Measurements from ENCODE around the gene BTF3L4.

BTF3L4 gene

GRCh38 chr1:52055066-52055865, 829 bp upstream of the BTF3L4 start, which contains the start of gene TXNDC12:
TSS of gene TXNDC12 (minus strand) at chr1:52055191. CDS start at chr1:52055096, 95 bp downstream.
- H3K4me3 ChIP-seq (ENCODE audit: control insufficient read depth in 1 of 7, extremely low read depth in 1 of 7, insufficient read depth in 4 of 7, low read depth in 2 of 7, low read length in 6 of 7) = peak within 1 kb of the TSS; percentile 90 to 100 (median 97)
- no peaks in the 10 kb centered on the region for H3K27me3 ChIP-seq (replicated peaks in 2 of 5; ENCODE audit: control insufficient read depth in 4 of 5, insufficient read depth in 5 of 5, low read length in 4 of 5)
- CTCF ChIA-PET = interaction anchor here (1.4 kb wide), 1 partner anchor 19 kb away, joined by 3 read pairs; no protein-coding TSS in a partner anchor
- H3K36me3 ChIP-seq (ENCODE audit: control insufficient read depth in 4 of 4, insufficient read depth in 4 of 4, low read length in 3 of 4) = peaks cover 9 to 20% (median 14%) of the 10 kb centered on the region in 4 experiments
- 0% methylated on average over 29 of the region's 45 CpGs for WGBS (ENCODE audit: insufficient coverage)
- H3K4me1 ChIP-seq (ENCODE audit: control extremely low read depth in 1 of 4, control insufficient read depth in 4 of 4, insufficient read depth in 4 of 4, low read length in 3 of 4) = peaks cover 16 to 35% (median 22%) of the 10 kb centered on the region in 4 experiments
- peak within 1 kb of the TSS; percentile 80 to 90 for H3K27ac ChIP-seq (ENCODE audit: insufficient read depth in 1 of 2, low read depth in 1 of 2, low read length in 2 of 2, poor library complexity in 1 of 2, severe bottlenecking in 2 of 2)
- POLR2A ChIA-PET = interaction anchor here (0.6 to 1.2 kb wide), 3 partner anchors 11 to 40 kb away, joined by 3 to 4 read pairs (median 4); no protein-coding TSS in a partner anchor
- no peaks in the 10 kb centered on the region for H3K9me3 ChIP-seq (ENCODE audit: control extremely low read depth in 1 of 5, control insufficient read depth in 4 of 5, insufficient read depth in 2 of 5, low read depth in 1 of 5, low read length in 4 of 5)
- DNase-seq = peak; percentile 74 to 80 (median 76)

GRCh38 chr1:52055866-52056162, 281 bp upstream of the BTF3L4 start:
- H3K4me3 ChIP-seq (ENCODE audit: control insufficient read depth in 1 of 7, extremely low read depth in 1 of 7, insufficient read depth in 4 of 7, low read depth in 2 of 7, low read length in 6 of 7) = peak overlapping the region; percentile 90 to 100 (median 97)
- H3K27ac ChIP-seq (ENCODE audit: insufficient read depth in 1 of 2, low read depth in 1 of 2, low read length in 2 of 2, poor library complexity in 1 of 2, severe bottlenecking in 2 of 2) = peak overlapping the region; percentile 80 to 90
- H3K27me3 ChIP-seq (replicated peaks in 2 of 5; ENCODE audit: control insufficient read depth in 4 of 5, insufficient read depth in 5 of 5, low read length in 4 of 5) = no peaks in the 10 kb centered on the region
- 0% methylated on average over 9 of the region's 12 CpGs for WGBS (ENCODE audit: insufficient coverage)
- H3K4me1 ChIP-seq (ENCODE audit: control extremely low read depth in 1 of 4, control insufficient read depth in 4 of 4, insufficient read depth in 4 of 4, low read length in 3 of 4) = peaks cover 16 to 35% (median 22%) of the 10 kb centered on the region in 4 experiments
- H3K36me3 ChIP-seq (ENCODE audit: control insufficient read depth in 4 of 4, insufficient read depth in 4 of 4, low read length in 3 of 4) = peaks cover 11 to 21% (median 18%) of the 10 kb centered on the region in 4 experiments
- no peaks in the 10 kb centered on the region for H3K9me3 ChIP-seq (ENCODE audit: control extremely low read depth in 1 of 5, control insufficient read depth in 4 of 5, insufficient read depth in 2 of 5, low read depth in 1 of 5, low read length in 4 of 5)
- ChIA-PET POLR2A (interaction anchor here (0.6 to 1.4 kb wide), 4 partner anchors 10 to 39 kb away, joined by 3 to 4 read pairs (median 4); no protein-coding TSS in a partner anchor), CTCF (interaction anchor here (1.4 kb wide), 1 partner anchor 19 kb away, joined by 3 read pairs; no protein-coding TSS in a partner anchor)
- no peak for DNase-seq

- H3K27me3 ChIP-seq (replicated peaks in 2 of 5; ENCODE audit: control insufficient read depth in 4 of 5, insufficient read depth in 5 of 5, low read length in 4 of 5) = no peaks in the 10 kb centered on the region
- ChIA-PET POLR2A (interaction anchor here (1.4 kb wide), 1 partner anchor 8 kb away, joined by 3 read pairs; no protein-coding TSS in a partner anchor), CTCF (no interaction called here)
- peak overlapping the region; percentile 86 to 100 (median 96) for H3K4me3 ChIP-seq (ENCODE audit: control insufficient read depth in 1 of 7, extremely low read depth in 1 of 7, insufficient read depth in 4 of 7, low read depth in 2 of 7, low read length in 6 of 7)
- peaks cover 16 to 35% (median 22%) of the 10 kb centered on the region in 4 experiments for H3K4me1 ChIP-seq (ENCODE audit: control extremely low read depth in 1 of 4, control insufficient read depth in 4 of 4, insufficient read depth in 4 of 4, low read length in 3 of 4)
- peaks cover 9 to 22% (median 18%) of the 10 kb centered on the region in 4 experiments for H3K36me3 ChIP-seq (ENCODE audit: control insufficient read depth in 4 of 4, insufficient read depth in 4 of 4, low read length in 3 of 4)
- 0% methylated on average over 1 of the region's 4 CpGs for WGBS (ENCODE audit: insufficient coverage)
- peak overlapping the region; percentile 53 to 90 for H3K27ac ChIP-seq (ENCODE audit: insufficient read depth in 1 of 2, low read depth in 1 of 2, low read length in 2 of 2, poor library complexity in 1 of 2, severe bottlenecking in 2 of 2)
- H3K9me3 ChIP-seq (ENCODE audit: control extremely low read depth in 1 of 5, control insufficient read depth in 4 of 5, insufficient read depth in 2 of 5, low read depth in 1 of 5, low read length in 4 of 5) = no peaks in the 10 kb centered on the region
- DNase-seq = no peak
Observed at GRCh38 chr1:52056937-52057231, 789 bp downstream of the BTF3L4 start.

GRCh38 chr1:52057255-52057654, 1.2 kb downstream of the BTF3L4 start:
- Histone ChIP-seq H3K27me3 (replicated peaks in 2 of 5; ENCODE audit: control insufficient read depth in 4 of 5, insufficient read depth in 5 of 5, low read length in 4 of 5) (no peaks in the 10 kb centered on the region), H3K27ac (ENCODE audit: insufficient read depth in 1 of 2, low read depth in 1 of 2, low read length in 2 of 2, poor library complexity in 1 of 2, severe bottlenecking in 2 of 2) (peak overlapping the region in 1 of 2 experiments; percentile 90), H3K4me1 (ENCODE audit: control extremely low read depth in 1 of 4, control insufficient read depth in 4 of 4, insufficient read depth in 4 of 4, low read length in 3 of 4) (peaks cover 16 to 35% (median 22%) of the 10 kb centered on the region in 4 experiments), H3K36me3 (ENCODE audit: control insufficient read depth in 4 of 4, insufficient read depth in 4 of 4, low read length in 3 of 4) (peaks cover 9 to 19% (median 15%) of the 10 kb centered on the region in 4 experiments), H3K4me3 (ENCODE audit: control insufficient read depth in 1 of 7, extremely low read depth in 1 of 7, insufficient read depth in 4 of 7, low read depth in 2 of 7, low read length in 6 of 7) (peak overlapping the region in 6 of 7 experiments; percentile 86 to 100 (median 96)), H3K9me3 (ENCODE audit: control extremely low read depth in 1 of 5, control insufficient read depth in 4 of 5, insufficient read depth in 2 of 5, low read depth in 1 of 5, low read length in 4 of 5) (no peaks in the 10 kb centered on the region)
- CTCF ChIA-PET = no interaction called here
- POLR2A ChIA-PET = interaction anchor here (1.4 kb wide), 1 partner anchor 8 kb away, joined by 3 read pairs; no protein-coding TSS in a partner anchor
- DNase-seq = peak in 2 of 3 donors; percentile 7 to 28
- no CpG with 5 or more reads among the region's 1 CpG for WGBS (ENCODE audit: insufficient coverage)

DNA sequence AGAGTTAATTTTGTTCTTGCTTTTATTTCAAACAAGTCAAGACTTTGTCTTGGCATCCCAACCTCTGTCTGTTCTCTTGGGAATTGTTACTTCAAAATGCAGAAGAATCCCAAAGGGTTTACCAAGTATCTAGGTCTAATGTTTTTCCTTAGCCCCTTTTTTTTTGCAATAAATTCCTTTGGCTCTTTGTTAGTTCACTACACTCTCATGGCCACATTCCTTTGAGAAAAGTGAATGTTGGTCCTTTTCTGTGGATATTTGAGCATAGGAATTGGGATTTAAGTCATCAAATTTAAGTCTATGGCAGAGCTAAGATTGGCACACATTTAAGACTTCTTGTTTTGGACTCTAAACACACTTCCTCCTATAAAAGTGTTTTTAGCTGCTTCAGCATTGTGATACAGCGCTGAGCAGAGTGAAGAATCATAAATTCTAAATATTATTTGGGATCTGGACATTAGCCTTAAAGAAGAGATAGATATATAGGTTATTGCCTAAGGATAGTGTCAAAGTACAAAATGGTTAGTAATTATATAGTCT, 1.9 kb downstream of the BTF3L4 start:
- Histone ChIP-seq H3K36me3 (ENCODE audit: control insufficient read depth in 4 of 4, insufficient read depth in 4 of 4, low read length in 3 of 4) (peaks cover 9 to 23% (median 16%) of the 10 kb centered on the region in 4 experiments), H3K27me3 (replicated peaks in 2 of 5; ENCODE audit: control insufficient read depth in 4 of 5, insufficient read depth in 5 of 5, low read length in 4 of 5) (no peaks in the 10 kb centered on the region), H3K4me1 (ENCODE audit: control extremely low read depth in 1 of 4, control insufficient read depth in 4 of 4, insufficient read depth in 4 of 4, low read length in 3 of 4) (peaks cover 16 to 35% (median 22%) of the 10 kb centered on the region in 4 experiments), H3K9me3 (ENCODE audit: control extremely low read depth in 1 of 5, control insufficient read depth in 4 of 5, insufficient read depth in 2 of 5, low read depth in 1 of 5, low read length in 4 of 5) (no peaks in the 10 kb centered on the region), H3K27ac (ENCODE audit: insufficient read depth in 1 of 2, low read depth in 1 of 2, low read length in 2 of 2, poor library complexity in 1 of 2, severe bottlenecking in 2 of 2) (no peak overlapping the region), H3K4me3 (ENCODE audit: control insufficient read depth in 1 of 7, extremely low read depth in 1 of 7, insufficient read depth in 4 of 7, low read depth in 2 of 7, low read length in 6 of 7) (peak overlapping the region in 3 of 7 experiments; percentile 93 to 100 (median 96))
- peak in 1 of 3 donors; percentile 18 for DNase-seq
- WGBS (ENCODE audit: insufficient coverage) = no CpG with 5 or more reads among the region's 1 CpG
- ChIA-PET POLR2A (interaction anchor here (0.6 kb wide), 2 partner anchors 26 to 50 kb away, joined by 4 read pairs; no protein-coding TSS in a partner anchor), CTCF (interaction anchor here (0.9 kb wide), 1 partner anchor 22 kb away, joined by 3 read pairs; no protein-coding TSS in a partner anchor)

DNA sequence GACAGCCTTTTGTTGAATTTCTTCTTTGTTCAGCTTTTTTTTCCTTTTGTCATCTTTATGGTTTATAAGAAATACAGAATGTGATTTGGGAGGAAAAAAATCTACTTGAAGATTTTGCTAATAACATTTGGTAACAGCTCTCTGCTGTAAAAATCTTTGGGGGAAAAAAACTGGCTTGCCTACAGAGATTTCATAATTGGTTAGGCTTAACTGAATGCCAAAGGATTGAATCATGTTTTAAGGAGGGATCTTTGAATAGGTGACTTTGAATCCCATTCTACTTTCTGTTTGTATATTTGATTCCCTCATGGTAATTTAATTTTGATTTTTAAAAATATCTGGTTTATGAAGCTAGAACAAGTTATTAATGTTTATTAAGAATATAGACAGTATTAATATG, 3.2 kb downstream of the BTF3L4 start:
- CTCF ChIA-PET = interaction anchor here (0.8 to 1.7 kb wide), 3 partner anchors 11 to 15 kb away, joined by 3 to 4 read pairs (median 3); no protein-coding TSS in a partner anchor
- POLR2A ChIA-PET = interaction anchor here (0.6 kb wide), 1 partner anchor 26 kb away, joined by 4 read pairs; no protein-coding TSS in a partner anchor
- peaks cover 8 to 34% (median 17%) of the 10 kb centered on the region in 4 experiments for H3K4me1 ChIP-seq (ENCODE audit: control extremely low read depth in 1 of 4, control insufficient read depth in 4 of 4, insufficient read depth in 4 of 4, low read length in 3 of 4)
- no peaks in the 10 kb centered on the region for H3K27me3 ChIP-seq (replicated peaks in 2 of 5; ENCODE audit: control insufficient read depth in 4 of 5, insufficient read depth in 5 of 5, low read length in 4 of 5)
- H3K36me3 ChIP-seq (ENCODE audit: control insufficient read depth in 4 of 4, insufficient read depth in 4 of 4, low read length in 3 of 4) = peaks cover 12 to 34% (median 22%) of the 10 kb centered on the region in 4 experiments
- H3K27ac ChIP-seq (ENCODE audit: insufficient read depth in 1 of 2, low read depth in 1 of 2, low read length in 2 of 2, poor library complexity in 1 of 2, severe bottlenecking in 2 of 2) = peak overlapping the region in 1 of 2 experiments; percentile 31
- no peak for DNase-seq
- H3K9me3 ChIP-seq (ENCODE audit: control extremely low read depth in 1 of 5, control insufficient read depth in 4 of 5, insufficient read depth in 2 of 5, low read depth in 1 of 5, low read length in 4 of 5) = no peaks in the 10 kb centered on the region
- no peak overlapping the region for H3K4me3 ChIP-seq (ENCODE audit: control insufficient read depth in 1 of 7, extremely low read depth in 1 of 7, insufficient read depth in 4 of 7, low read depth in 2 of 7, low read length in 6 of 7)

Measured in common myeloid progenitor, CD34-positive (primary cell).